HL-60 (cell line): ENCODE data around the gene SPA17.

ENCODE experiments used
- GABPA ChIP-seq: IDR thresholded peaks from 2 replicates; pipeline ENCODE4 v1.6.1; 2012; ENCODE audit warnings: low read depth
- POLR2AphosphoS5 ChIP-seq: IDR thresholded peaks from 2 replicates; pipeline ENCODE4 v1.6.1; 2012; ENCODE audit warnings: low read depth
- SPI1 ChIP-seq: IDR thresholded peaks from 2 replicates; pipeline ENCODE4 v1.6.1; 2012; ENCODE audit warnings: low read depth, mild to moderate bottlenecking, borderline replicate concordance
- TF ChIP-seq, protein P1 (sequence below): IDR thresholded peaks from one replicate; pipeline ENCODE4 v1.5.1; 2011; ENCODE audit warnings: low read length, control low read depth, inconsistent platforms; ENCODE audit not compliant: insufficient read depth
- TF ChIP-seq, protein P2 (sequence below): IDR thresholded peaks from 2 replicates; pipeline ENCODE4 v1.6.1; 2012; ENCODE audit warnings: low read depth; ENCODE audit not compliant: insufficient replicate concordance

DNA sequence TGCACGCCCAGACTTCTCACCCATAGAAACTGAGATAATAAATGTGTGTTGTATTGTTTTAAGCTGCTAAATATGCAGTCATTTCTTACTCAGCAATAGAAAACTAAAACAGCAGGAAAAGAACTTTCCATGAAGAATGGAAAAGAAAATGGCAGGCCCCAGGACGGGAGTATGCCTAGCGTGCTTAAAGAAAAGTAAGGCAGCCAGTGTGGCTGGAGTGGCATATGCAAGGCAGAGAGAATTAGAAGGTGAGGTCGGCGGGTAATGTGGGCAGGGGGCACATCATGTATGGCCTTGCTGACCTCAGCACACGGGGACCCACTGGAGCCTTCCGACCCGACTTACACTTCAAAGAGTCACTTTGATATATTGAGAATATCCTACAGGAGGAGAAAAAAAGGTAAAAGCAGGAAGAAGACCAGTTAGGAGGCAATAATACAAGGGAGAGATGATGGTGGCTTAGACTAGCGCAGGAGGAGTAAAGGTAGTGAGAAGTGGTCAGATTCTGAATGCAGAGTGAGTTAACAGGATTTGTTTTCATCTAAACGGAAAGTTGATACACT, 30.6 kb upstream of the SPA17 start:
- TF ChIP-seq POLR2AphosphoS5 (no peak), GABPA (no peak), SPI1 (no peak)
- TF ChIP-seq, protein P1, sequence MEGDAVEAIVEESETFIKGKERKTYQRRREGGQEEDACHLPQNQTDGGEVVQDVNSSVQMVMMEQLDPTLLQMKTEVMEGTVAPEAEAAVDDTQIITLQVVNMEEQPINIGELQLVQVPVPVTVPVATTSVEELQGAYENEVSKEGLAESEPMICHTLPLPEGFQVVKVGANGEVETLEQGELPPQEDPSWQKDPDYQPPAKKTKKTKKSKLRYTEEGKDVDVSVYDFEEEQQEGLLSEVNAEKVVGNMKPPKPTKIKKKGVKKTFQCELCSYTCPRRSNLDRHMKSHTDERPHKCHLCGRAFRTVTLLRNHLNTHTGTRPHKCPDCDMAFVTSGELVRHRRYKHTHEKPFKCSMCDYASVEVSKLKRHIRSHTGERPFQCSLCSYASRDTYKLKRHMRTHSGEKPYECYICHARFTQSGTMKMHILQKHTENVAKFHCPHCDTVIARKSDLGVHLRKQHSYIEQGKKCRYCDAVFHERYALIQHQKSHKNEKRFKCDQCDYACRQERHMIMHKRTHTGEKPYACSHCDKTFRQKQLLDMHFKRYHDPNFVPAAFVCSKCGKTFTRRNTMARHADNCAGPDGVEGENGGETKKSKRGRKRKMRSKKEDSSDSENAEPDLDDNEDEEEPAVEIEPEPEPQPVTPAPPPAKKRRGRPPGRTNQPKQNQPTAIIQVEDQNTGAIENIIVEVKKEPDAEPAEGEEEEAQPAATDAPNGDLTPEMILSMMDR, result no peak
- TF ChIP-seq, protein P2, sequence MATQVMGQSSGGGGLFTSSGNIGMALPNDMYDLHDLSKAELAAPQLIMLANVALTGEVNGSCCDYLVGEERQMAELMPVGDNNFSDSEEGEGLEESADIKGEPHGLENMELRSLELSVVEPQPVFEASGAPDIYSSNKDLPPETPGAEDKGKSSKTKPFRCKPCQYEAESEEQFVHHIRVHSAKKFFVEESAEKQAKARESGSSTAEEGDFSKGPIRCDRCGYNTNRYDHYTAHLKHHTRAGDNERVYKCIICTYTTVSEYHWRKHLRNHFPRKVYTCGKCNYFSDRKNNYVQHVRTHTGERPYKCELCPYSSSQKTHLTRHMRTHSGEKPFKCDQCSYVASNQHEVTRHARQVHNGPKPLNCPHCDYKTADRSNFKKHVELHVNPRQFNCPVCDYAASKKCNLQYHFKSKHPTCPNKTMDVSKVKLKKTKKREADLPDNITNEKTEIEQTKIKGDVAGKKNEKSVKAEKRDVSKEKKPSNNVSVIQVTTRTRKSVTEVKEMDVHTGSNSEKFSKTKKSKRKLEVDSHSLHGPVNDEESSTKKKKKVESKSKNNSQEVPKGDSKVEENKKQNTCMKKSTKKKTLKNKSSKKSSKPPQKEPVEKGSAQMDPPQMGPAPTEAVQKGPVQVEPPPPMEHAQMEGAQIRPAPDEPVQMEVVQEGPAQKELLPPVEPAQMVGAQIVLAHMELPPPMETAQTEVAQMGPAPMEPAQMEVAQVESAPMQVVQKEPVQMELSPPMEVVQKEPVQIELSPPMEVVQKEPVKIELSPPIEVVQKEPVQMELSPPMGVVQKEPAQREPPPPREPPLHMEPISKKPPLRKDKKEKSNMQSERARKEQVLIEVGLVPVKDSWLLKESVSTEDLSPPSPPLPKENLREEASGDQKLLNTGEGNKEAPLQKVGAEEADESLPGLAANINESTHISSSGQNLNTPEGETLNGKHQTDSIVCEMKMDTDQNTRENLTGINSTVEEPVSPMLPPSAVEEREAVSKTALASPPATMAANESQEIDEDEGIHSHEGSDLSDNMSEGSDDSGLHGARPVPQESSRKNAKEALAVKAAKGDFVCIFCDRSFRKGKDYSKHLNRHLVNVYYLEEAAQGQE, result no peak
